Common myeloid progenitor, CD34-positive (primary cell): Measurements from ENCODE around the gene MSTN.

Source experiments
- CTCF ChIA-PET: fragments of 350-600 bp; sonication (Branson Sonifier 250); formaldehyde crosslinking; loops from one replicate; lab custom pipeline; 2021; ENCODE audit warnings: antibody characterized with exemption; lab: Charles Lee
- POLR2A ChIA-PET: fragments of 350-600 bp; sonication (Branson Sonifier 250); formaldehyde crosslinking; loops from one replicate; lab custom pipeline; 2021; ENCODE audit warnings: antibody characterized with exemption; lab: Charles Lee
- DNase-seq, 3 donors: peaks; one replicate each; pipeline versions ENCODE4 v3.0.0 to v3.0.0-alpha.2; 2013
- H3K27ac ChIP-seq, 2 experiments: 1 replicate in 1 of 2; 2 replicates in 1 of 2; pipeline ENCODE4 v1.7.0; 2013; ENCODE audit warnings: inconsistent platforms in 2 of 2, low read length in 2 of 2, mild to moderate bottlenecking in 2 of 2, low read depth in 1 of 2, moderate library complexity in 1 of 2; ENCODE audit not compliant: severe bottlenecking in 2 of 2, insufficient read depth in 1 of 2, poor library complexity in 1 of 2
- H3K27me3 ChIP-seq, 5 experiments: replicated peaks in 2 of 5; 1 replicate in 3 of 5; 2 replicates in 2 of 5; pipeline versions ENCODE4 v1.6.1 to v1.7.0; 2013; ENCODE audit warnings: low read length in 4 of 5, mild to moderate bottlenecking in 2 of 5, moderate library complexity in 2 of 5, inconsistent platforms in 1 of 5; ENCODE audit not compliant: insufficient read depth in 5 of 5, control insufficient read depth in 4 of 5
- H3K36me3 ChIP-seq, 4 experiments: 1 replicate in 2 of 4; 2 replicates in 2 of 4; pipeline versions ENCODE4 v1.6.1 to v1.7.0; 2013; ENCODE audit warnings: low read length in 3 of 4, control low read depth in 1 of 4, mild to moderate bottlenecking in 1 of 4; ENCODE audit not compliant: control insufficient read depth in 4 of 4, insufficient read depth in 4 of 4
- H3K4me1 ChIP-seq, 4 experiments: 1 replicate in 3 of 4; 2 replicates in 1 of 4; pipeline versions ENCODE4 v1.6.1 to v1.7.1; 2013; ENCODE audit warnings: low read length in 3 of 4, mild to moderate bottlenecking in 3 of 4, control low read depth in 1 of 4, inconsistent platforms in 1 of 4, moderate library complexity in 1 of 4; ENCODE audit not compliant: control insufficient read depth in 4 of 4, insufficient read depth in 4 of 4; ENCODE audit errors: control extremely low read depth in 1 of 4
- H3K4me3 ChIP-seq, 7 experiments: 1 replicate in 4 of 7; 2 replicates in 3 of 7; pipeline versions ENCODE4 v1.5.1 to v1.7.0; 2013; ENCODE audit warnings: mild to moderate bottlenecking in 7 of 7, low read length in 6 of 7, moderate library complexity in 6 of 7, inconsistent platforms in 2 of 7, low read depth in 2 of 7, control low read depth in 1 of 7; ENCODE audit not compliant: insufficient read depth in 4 of 7, control insufficient read depth in 1 of 7; ENCODE audit errors: extremely low read depth in 1 of 7
- H3K9me3 ChIP-seq, 5 experiments: 1 replicate in 4 of 5; 2 replicates in 1 of 5; pipeline versions ENCODE4 v1.6.1 to v1.7.1; 2013; ENCODE audit warnings: low read length in 4 of 5, mild to moderate bottlenecking in 2 of 5, inconsistent platforms in 1 of 5, low read depth in 1 of 5, moderate library complexity in 1 of 5; ENCODE audit not compliant: control insufficient read depth in 4 of 5, insufficient read depth in 2 of 5; ENCODE audit errors: control extremely low read depth in 1 of 5
- WGBS: methylation state at CpG from one replicate; pipeline ENCODE4 v1.1.5; 2013; ENCODE audit not compliant: insufficient coverage; 5-methylcytosine and 5-hydroxymethylcytosine counted together

The MSTN gene

DNA sequence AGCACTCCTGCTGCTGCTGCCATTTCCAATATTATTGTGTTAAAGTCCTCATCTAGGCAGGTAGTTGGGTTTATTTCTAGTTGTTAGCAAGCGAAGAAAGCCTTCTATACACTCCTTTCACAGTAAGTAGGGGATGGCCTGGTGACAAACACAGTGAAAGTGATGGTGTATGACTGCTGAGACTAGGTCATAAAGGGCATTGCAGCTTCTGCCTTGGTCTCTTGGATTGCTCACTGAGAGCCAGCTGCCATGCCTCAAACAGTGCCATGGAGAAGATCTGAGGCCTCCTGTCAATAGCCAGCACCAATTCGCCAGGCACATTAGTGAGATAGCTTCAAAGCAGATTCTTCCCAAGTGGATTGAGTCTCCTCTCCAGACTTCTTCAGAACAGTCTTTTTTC lies 27.6 kb upstream of the MSTN start:
- ChIA-PET POLR2A (no interaction called here), CTCF (interaction anchor here (0.8 to 3.5 kb wide), 5 partner anchors 11 to 340 kb away, joined by 3 to 23 read pairs (median 4); a partner anchor contains a TSS)
- Histone ChIP-seq H3K36me3 (no peaks in the 10 kb centered on the region), H3K4me3 (no peak overlapping the region), H3K27me3 (no peaks in the 10 kb centered on the region), H3K4me1 (peaks cover 0 to 3% (median under 1%) of the 10 kb centered on the region in 4 experiments), H3K9me3 (no peaks in the 10 kb centered on the region), H3K27ac (no peak overlapping the region)
- no peak for DNase-seq
- WGBS = 83% methylated on average over 1 of the region's 2 CpGs

DNA sequence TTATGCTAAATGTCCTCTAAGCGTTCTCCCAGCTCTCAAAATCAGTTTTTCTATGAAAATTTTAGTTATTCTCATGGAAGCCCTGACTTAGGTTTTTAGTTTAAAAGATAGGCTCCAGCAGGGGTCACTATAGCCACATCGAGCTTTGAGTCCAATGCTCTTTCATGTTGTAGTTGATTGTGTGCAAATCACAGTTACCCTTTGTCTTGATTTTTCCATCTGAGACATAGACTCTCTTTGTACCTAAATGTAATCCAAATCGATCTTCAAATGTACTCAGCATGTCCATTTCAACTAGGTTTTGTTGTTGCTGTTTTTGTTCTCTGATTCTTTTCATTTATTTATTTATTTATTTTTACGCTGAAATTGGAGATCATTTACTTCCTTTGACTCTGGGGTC lies 26.4 kb upstream of the MSTN start:
- peak; percentile 70 to 87 (median 78) for DNase-seq
- H3K36me3 ChIP-seq = no peaks in the 10 kb centered on the region
- H3K4me1 ChIP-seq = no peaks in the 10 kb centered on the region
- CTCF ChIA-PET = interaction anchor here (0.7 to 3.5 kb wide), 25 partner anchors 9 to 605 kb away, joined by 3 to 23 read pairs (median 4); partner anchors contain the start of gene HIBCH
- POLR2A ChIA-PET = no interaction called here
- no peaks in the 10 kb centered on the region for H3K27me3 ChIP-seq
- no peak overlapping the region for H3K27ac ChIP-seq
- 0% methylated on average over 1 of the region's 4 CpGs for WGBS
- no peaks in the 10 kb centered on the region for H3K9me3 ChIP-seq
- H3K4me3 ChIP-seq = no peak overlapping the region

DNA sequence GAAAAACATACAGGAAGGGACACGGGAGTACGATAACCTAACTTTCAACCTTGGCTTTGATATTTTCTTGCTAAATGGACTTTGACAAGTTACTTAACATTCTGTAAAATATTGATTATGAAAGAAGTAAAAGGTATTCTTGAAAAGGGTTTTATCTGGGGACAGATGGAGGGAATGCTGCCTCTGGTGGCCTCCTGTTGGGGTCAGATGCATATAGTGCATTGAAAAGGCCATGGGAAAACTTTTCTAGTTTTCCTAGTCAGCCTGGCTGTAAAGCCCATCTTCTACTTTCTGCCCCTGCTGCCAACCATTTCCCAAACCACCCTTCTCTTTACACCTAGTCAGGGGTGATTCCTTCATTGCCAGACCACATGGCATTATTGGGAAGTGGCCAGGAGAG lies 22.2 kb upstream of the MSTN start:
- Histone ChIP-seq H3K9me3 (no peaks in the 10 kb centered on the region), H3K4me1 (no peaks in the 10 kb centered on the region), H3K36me3 (no peaks in the 10 kb centered on the region), H3K4me3 (no peak overlapping the region), H3K27me3 (no peaks in the 10 kb centered on the region), H3K27ac (no peak overlapping the region)
- DNase-seq = no peak
- 50% methylated on average over 2 of the region's 2 CpGs for WGBS
- ChIA-PET POLR2A (no interaction called here), CTCF (interaction anchor here (1.4 to 1.5 kb wide), 3 partner anchors 96 to 192 kb away, joined by 4 to 7 read pairs (median 6); a partner anchor contains a TSS)

DNA sequence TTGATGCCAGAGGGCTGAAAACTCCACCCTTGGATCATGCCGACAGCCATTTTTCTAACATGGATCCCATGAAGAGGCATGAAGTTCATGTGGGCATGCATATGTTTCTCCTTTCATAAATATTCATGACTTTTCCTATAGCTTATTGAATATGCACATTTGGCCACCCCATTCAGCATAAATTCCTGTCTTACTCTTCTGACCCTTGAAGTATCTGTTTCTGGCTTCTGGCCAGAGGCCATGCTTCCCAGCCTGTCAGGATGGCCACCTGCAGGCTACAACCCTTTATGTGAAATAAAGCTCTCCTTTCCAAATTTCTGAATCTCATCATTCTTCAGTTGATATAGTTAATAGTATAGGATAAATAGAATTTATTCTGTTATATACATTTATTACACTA lies 19.6 kb upstream of the MSTN start:
- Histone ChIP-seq H3K27ac (no peak overlapping the region), H3K36me3 (no peaks in the 10 kb centered on the region), H3K4me3 (no peak overlapping the region), H3K9me3 (peaks cover 0 to 7% (median 0%) of the 10 kb centered on the region in 5 experiments), H3K27me3 (no peaks in the 10 kb centered on the region), H3K4me1 (no peaks in the 10 kb centered on the region)
- WGBS = no CpG with 5 or more reads among the region's 1 CpG
- ChIA-PET CTCF (interaction anchor here (0.6 to 1.3 kb wide), 2 partner anchors 8 to 319 kb away, joined by 3 to 4 read pairs; no protein-coding TSS in a partner anchor), POLR2A (interaction anchor here (0.6 kb wide), 1 partner anchor 206 kb away, joined by 3 read pairs; no protein-coding TSS in a partner anchor)
- no peak for DNase-seq

DNA sequence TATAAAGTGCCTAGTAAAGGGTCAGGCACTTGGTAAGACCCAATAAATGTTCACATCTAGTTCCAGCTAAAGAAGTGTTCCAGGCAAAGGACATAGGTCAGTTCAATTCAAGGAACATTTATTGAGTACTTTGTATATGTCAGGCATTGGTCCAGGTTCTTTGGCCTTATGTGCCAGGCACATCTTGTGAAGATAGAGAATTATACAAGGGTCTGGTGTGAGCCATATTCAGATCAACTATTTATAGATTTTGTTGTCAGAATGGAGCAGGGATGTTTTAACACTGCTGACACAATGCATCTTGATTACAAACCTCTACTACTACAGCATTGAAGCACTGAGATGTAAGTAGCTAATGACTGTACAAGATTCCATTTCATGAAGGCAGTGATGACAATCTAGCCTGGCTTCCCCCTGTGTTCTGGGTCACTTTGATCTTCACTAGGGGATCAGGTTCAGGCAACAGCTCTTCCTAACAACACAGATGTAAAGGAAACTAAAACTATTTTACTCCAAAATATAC lies 18.1 kb upstream of the MSTN start:
- no peaks in the 10 kb centered on the region for H3K27me3 ChIP-seq
- DNase-seq = no peak
- H3K9me3 ChIP-seq = peaks cover 0 to 7% (median 0%) of the 10 kb centered on the region in 5 experiments
- H3K4me1 ChIP-seq = no peaks in the 10 kb centered on the region
- no peak overlapping the region for H3K27ac ChIP-seq
- no peaks in the 10 kb centered on the region for H3K36me3 ChIP-seq
- CTCF ChIA-PET = interaction anchor here (1.1 to 3.5 kb wide), 5 partner anchors 8 to 330 kb away, joined by 3 to 13 read pairs (median 3); partner anchors contain the start of gene MSTN
- no peak overlapping the region for H3K4me3 ChIP-seq
- POLR2A ChIA-PET = no interaction called here

DNA sequence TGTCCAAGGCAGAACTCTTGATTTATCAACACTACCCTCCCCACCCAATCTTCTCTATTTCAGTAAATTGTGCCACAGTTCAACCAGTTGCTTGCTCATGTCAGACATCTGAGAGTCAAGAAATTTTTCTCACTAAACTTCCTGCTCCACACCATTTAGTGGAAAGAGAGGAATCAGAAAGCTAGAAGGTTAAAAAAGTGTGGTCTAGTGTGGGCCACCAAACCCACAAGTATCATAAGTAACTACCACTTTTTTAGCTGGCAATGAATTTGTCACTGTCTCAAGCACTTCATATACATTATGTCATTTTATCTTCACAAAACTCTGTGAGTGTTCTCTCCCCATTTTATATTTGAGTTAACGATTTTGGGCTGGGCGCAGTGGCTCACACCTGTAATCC lies 16.6 kb upstream of the MSTN start:
- ChIA-PET CTCF (interaction anchor here (1.0 to 3.5 kb wide), 3 partner anchors 8 to 10 kb away, joined by 3 to 13 read pairs (median 8); no protein-coding TSS in a partner anchor), POLR2A (no interaction called here)
- 100% methylated on average over 2 of the region's 2 CpGs for WGBS

DNA sequence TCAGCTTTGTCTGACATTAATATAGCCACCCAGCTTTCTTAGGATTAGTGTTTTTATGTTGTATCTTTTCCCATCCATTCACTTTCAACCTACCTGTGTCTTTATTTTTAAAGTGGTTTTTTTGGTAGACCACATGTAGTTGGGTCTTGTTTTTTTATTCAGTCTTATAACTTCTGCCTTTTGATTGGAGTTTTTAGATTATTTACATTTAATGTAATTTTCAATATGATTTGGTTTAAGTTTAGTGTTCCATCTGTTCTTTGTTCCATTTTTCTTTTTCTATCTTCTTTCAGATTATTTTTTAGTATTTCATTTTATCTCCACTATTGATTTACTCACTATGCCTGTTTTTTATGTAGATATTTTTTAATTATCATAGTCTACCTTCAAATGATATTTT lies 13.1 kb upstream of the MSTN start:
- H3K27me3 ChIP-seq = no peaks in the 10 kb centered on the region
- no peak overlapping the region for H3K4me3 ChIP-seq
- ChIA-PET POLR2A (no interaction called here), CTCF (interaction anchor here (1.1 to 1.7 kb wide), 2 partner anchors 50 to 326 kb away, joined by 3 to 4 read pairs; no protein-coding TSS in a partner anchor)
- DNase-seq = no peak
- H3K9me3 ChIP-seq = peaks cover 0 to 7% (median 0%) of the 10 kb centered on the region in 5 experiments
- H3K4me1 ChIP-seq = no peaks in the 10 kb centered on the region
- no peak overlapping the region for H3K27ac ChIP-seq
- no peaks in the 10 kb centered on the region for H3K36me3 ChIP-seq

More for the DNA sequence above, 16.6 kb upstream of the MSTN start:
- no peak for DNase-seq
- no peaks in the 10 kb centered on the region for H3K36me3 ChIP-seq
- no peak overlapping the region for H3K4me3 ChIP-seq
- peaks cover 0 to 7% (median 0%) of the 10 kb centered on the region in 5 experiments for H3K9me3 ChIP-seq
- H3K27me3 ChIP-seq = no peaks in the 10 kb centered on the region
- H3K27ac ChIP-seq = no peak overlapping the region
- no peaks in the 10 kb centered on the region for H3K4me1 ChIP-seq
